Prostate gland (tissue), 2 donors: ENCODE results near the gene CBY1.

Experiments used
- POLR2A ChIP-seq: fragments of 450-650 bp; IDR thresholded peaks from one replicate; pipeline ENCODE4 v1.6.1; 2016; ENCODE audit warnings: antibody characterized with exemption, mild to moderate bottlenecking
- POLR2AphosphoS5 ChIP-seq: sonication (generic); formaldehyde crosslinking; IDR thresholded peaks from one replicate; pipeline ENCODE4 v1.6.1; 2017; ENCODE audit warnings: antibody characterized with exemption
- TF ChIP-seq, protein P1 (sequence below), 4 experiments: fragments of 200-600 bp in 2 of 4; fragments of 450-650 bp in 2 of 4; sonication (generic) in 2 of 4; IDR thresholded peaks; 1 replicate in 3 of 4; 2 replicates in 1 of 4; pipeline ENCODE4 v1.5.1; 2016 to 2019; ENCODE audit warnings: antibody characterized with exemption in 4 of 4, mild to moderate bottlenecking in 2 of 4, moderate library complexity in 2 of 4

DNA sequence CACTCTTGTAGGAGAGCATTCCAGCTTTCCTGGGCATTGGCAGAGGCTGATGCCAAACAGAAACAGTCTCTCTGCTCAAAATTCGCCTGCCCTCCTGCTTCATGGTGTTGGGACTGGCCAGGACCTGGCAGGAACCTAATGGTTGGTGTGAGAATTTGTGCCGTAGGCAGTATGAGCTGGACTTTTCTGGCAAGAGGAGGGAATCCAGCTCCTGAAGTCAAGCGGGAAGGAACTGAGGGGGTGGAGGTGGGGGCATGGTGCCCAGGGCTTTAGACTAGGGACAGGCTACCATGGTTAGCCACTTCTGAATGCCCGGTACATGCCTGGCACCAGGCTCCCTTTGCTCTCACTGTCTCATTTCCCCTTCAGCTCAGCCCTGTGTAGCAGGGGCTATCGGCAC is 18.4 kb downstream of the CBY1 start:
- no peak for TF ChIP-seq POLR2A
- TF ChIP-seq, protein P1, sequence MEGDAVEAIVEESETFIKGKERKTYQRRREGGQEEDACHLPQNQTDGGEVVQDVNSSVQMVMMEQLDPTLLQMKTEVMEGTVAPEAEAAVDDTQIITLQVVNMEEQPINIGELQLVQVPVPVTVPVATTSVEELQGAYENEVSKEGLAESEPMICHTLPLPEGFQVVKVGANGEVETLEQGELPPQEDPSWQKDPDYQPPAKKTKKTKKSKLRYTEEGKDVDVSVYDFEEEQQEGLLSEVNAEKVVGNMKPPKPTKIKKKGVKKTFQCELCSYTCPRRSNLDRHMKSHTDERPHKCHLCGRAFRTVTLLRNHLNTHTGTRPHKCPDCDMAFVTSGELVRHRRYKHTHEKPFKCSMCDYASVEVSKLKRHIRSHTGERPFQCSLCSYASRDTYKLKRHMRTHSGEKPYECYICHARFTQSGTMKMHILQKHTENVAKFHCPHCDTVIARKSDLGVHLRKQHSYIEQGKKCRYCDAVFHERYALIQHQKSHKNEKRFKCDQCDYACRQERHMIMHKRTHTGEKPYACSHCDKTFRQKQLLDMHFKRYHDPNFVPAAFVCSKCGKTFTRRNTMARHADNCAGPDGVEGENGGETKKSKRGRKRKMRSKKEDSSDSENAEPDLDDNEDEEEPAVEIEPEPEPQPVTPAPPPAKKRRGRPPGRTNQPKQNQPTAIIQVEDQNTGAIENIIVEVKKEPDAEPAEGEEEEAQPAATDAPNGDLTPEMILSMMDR (IDR thresholded peaks at IDR 0.05): no peak
- TF ChIP-seq POLR2AphosphoS5: no peak
